Cardiac muscle cell (in vitro differentiated cells and primary cell): ENCODE data around the gene COL6A2. TPM values are rescaled to one million over a fixed set of nuclear protein-coding genes. Genes with fewer than 3 reads are reported as not detected.
"Not testable (repeated sequence)": the region's sequence is repeated elsewhere in the genome, so short reads cannot be mapped to it uniquely, and the experiment has no call there.

Source experiments
- DNase-seq, 2 donors: peaks; one replicate each; pipeline versions ENCODE4 v3.0.0 to v3.0.0-alpha.2; 2010 to 2017; ENCODE audit warnings: low read depth in 1 of 2, low spot score in 1 of 2
- H3K27ac ChIP-seq: fragments of 200-600 bp; sonication (generic); 2 replicates; pipeline ENCODE4 v1.5.1; 2016
- H3K27me3 ChIP-seq: fragments of 200-600 bp; sonication (generic); 2 replicates; pipeline ENCODE4 v1.6.0; 2016; ENCODE audit warnings: control low read depth
- H3K36me3 ChIP-seq: fragments of 200-600 bp; sonication (generic); 2 replicates; pipeline ENCODE4 v1.5.1; 2016; ENCODE audit warnings: control low read depth
- H3K4me1 ChIP-seq: fragments of 200-600 bp; sonication (generic); 2 replicates; pipeline ENCODE4 v1.8.1; 2017; ENCODE audit warnings: low read depth, mild to moderate bottlenecking, mixed run types
- H3K4me3 ChIP-seq: fragments of 200-600 bp; sonication (generic); 2 replicates; pipeline ENCODE4 v1.5.1; 2016; ENCODE audit warnings: mild to moderate bottlenecking
- H3K9me3 ChIP-seq: fragments of 200-600 bp; sonication (generic); 2 replicates; pipeline ENCODE4 v1.5.1; 2017; ENCODE audit warnings: low read depth, mild to moderate bottlenecking, control low read depth
- polyA plus RNA-seq: library from polyadenylated mRNA; unstranded; fragments of >200 nt; fragmentation: Nextera tagmentation; extraction: Ambion mirVana; gene quantifications from 2 replicates; pipeline ENCODE4 v1.2.1, GENCODE V29; 2016
- total RNA-seq: library from RNA; depleted of rRNA; stranded (reverse); fragments of >200 nt; gene quantifications from 2 replicates; pipeline ENCODE4 v1.2.3, GENCODE V29; 2016
- TF ChIP-seq, protein P1 (sequence below): IDR thresholded peaks from 2 replicates; pipeline ENCODE4 v1.5.1; 2012; ENCODE audit warnings: low read depth, mild to moderate bottlenecking, low read length

COL6A2 gene
- total and polyA plus RNA-seq, 2 experiments from 2014 or later = 153 to 260 TPM

DNA sequence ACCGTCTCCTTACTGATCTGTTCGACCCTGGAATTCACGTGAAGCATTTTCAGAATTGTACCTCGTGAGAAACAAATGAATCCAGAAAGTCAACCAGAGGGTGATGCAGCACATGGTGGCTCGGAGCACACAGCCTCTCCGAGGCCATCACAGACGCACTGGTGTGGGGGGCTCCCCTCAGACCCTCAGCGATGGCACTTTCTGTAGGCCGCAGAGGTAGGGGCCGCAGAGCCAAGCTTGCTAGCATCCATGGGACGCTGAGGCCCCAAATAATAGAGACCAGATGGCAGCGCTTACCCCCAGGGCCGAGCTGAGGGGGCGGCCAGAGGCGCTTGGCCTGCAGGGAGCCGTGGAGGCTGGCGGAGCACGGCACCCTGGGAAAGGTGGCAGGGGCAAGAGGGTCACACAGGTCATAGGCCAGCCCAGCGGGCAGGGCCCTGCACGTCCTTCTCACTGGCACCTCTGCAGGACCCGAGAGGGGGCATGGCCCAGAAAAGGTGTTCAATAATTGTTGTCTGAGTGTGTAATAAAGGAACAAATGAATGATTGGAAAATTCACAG is 28.1 kb upstream of the COL6A2 start:
- TF ChIP-seq, protein P1, sequence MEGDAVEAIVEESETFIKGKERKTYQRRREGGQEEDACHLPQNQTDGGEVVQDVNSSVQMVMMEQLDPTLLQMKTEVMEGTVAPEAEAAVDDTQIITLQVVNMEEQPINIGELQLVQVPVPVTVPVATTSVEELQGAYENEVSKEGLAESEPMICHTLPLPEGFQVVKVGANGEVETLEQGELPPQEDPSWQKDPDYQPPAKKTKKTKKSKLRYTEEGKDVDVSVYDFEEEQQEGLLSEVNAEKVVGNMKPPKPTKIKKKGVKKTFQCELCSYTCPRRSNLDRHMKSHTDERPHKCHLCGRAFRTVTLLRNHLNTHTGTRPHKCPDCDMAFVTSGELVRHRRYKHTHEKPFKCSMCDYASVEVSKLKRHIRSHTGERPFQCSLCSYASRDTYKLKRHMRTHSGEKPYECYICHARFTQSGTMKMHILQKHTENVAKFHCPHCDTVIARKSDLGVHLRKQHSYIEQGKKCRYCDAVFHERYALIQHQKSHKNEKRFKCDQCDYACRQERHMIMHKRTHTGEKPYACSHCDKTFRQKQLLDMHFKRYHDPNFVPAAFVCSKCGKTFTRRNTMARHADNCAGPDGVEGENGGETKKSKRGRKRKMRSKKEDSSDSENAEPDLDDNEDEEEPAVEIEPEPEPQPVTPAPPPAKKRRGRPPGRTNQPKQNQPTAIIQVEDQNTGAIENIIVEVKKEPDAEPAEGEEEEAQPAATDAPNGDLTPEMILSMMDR = no peak
- Histone ChIP-seq H3K9me3 (no peaks in the 10 kb centered on the region), H3K27me3 (no peaks in the 10 kb centered on the region), H3K36me3 (no peaks in the 10 kb centered on the region), H3K4me3 (no peak overlapping the region), H3K4me1 (peaks cover 20% of the 10 kb centered on the region), H3K27ac (no peak overlapping the region)
- DNase-seq = no peak

DNA sequence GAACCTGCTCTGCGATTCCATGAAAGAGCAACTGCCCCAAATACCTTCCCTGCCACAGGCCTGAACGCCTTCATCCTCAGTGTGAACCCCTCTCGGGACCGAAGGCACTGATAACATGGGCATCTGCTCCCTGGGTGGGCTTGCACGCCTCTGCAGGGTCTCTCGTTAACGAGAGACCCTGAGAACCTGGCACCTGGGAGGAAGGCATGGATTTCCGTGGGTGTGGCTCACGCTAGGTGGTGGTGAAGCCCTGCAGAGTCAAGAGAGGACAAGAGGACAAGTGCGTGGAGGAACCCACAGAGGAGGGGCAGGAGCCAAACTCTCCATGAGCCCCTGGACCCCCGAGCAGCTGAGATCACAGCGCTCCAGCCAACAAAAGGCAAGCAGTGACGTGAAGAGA is 26.8 kb upstream of the COL6A2 start:
- DNase-seq = no peak
- no peaks in the 10 kb centered on the region for H3K27me3 ChIP-seq
- no peak overlapping the region for H3K4me3 ChIP-seq
- no peaks in the 10 kb centered on the region for H3K9me3 ChIP-seq
- TF ChIP-seq, protein P1 = no peak
- H3K4me1 ChIP-seq = peaks cover 11% of the 10 kb centered on the region
- H3K36me3 ChIP-seq = no peaks in the 10 kb centered on the region
- H3K27ac ChIP-seq = no peak overlapping the region

DNA sequence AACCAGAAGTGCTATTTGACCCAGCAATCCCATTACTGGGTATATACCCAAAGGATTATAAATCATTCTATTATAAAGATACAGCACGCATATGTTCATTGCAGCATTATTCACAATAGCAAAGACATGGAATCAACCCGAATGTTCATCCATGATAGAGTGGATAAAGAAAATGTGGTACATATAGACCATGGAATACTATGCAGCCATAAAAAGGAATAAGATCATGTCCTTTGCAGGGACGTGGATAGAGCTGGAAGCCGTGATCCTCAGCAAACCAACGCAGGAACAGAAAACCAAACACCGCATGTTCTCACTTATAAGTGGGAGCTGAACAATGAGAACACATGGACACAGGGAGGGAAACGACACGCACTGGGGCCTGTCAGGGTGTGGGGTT is 21.2 kb upstream of the COL6A2 start:
- not testable (repeated sequence) for H3K27me3 ChIP-seq, H3K36me3 ChIP-seq, H3K9me3 ChIP-seq, H3K27ac ChIP-seq, H3K4me1 ChIP-seq, DNase-seq, H3K4me3 ChIP-seq

DNA sequence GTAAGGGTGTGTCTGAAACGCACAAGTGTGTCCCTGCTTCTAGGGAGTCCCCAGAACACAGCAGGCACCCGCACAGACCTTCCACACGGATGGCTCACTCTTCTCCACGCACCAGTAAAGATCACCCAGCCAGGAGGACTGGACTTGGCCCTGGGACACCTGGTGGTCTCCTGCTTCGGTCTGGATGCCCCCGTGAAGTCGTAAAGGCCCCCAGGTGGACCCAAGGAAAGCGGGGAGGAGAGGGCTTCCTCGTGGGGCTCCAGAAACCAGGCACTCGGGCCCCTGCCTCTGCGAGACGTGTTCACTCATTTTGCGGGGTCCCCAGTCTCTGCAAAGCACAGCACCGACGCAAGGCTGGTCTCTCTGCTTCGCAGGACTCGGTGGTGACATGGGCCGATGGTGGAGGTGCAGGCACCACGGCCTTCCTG is 20.2 kb upstream of the COL6A2 start:
- Histone ChIP-seq H3K9me3 (no peaks in the 10 kb centered on the region), H3K27ac (no peak overlapping the region), H3K27me3 (no peaks in the 10 kb centered on the region), H3K4me3 (no peak overlapping the region), H3K36me3 (no peaks in the 10 kb centered on the region), H3K4me1 (no peaks in the 10 kb centered on the region)
- TF ChIP-seq, protein P1 = no peak
- DNase-seq = no peak

DNA sequence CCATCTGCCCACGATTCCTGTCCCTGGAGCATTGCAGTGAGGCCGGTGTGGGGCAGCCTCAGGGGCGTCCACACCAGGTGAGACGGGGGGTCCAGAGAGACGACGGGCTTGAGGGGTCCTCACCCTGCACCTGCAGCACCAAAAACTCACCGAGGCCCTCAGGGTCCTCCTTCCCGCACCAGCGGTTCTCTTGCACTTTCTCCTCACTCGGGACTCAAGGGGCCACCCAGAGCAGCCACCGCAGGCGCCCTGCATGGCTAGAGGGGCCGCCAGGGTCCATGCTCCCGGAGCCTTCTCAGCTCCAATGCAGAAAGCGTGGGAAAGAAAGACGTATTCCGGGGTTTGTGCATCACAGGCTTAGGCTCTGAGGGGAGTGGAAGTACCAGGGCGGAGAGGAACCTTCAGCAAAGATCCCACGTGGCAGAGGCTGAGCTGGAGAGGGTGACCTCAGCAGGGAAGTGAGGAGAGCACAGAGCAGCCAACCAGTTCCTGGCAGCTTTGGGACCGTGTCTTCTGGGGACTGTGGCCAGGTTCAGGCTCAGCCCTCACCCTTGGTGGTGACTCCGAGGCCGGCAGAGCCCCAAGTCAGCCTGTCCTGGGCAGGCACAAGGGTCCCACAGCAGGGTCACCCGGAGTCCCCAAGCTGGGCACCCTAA is 19.5 kb upstream of the COL6A2 start:
- Histone ChIP-seq H3K4me1 (no peaks in the 10 kb centered on the region), H3K36me3 (no peaks in the 10 kb centered on the region), H3K27me3 (no peaks in the 10 kb centered on the region), H3K4me3 (no peak overlapping the region), H3K27ac (no peak overlapping the region), H3K9me3 (no peaks in the 10 kb centered on the region)
- DNase-seq = no peak
- TF ChIP-seq, protein P1 = no peak

DNA sequence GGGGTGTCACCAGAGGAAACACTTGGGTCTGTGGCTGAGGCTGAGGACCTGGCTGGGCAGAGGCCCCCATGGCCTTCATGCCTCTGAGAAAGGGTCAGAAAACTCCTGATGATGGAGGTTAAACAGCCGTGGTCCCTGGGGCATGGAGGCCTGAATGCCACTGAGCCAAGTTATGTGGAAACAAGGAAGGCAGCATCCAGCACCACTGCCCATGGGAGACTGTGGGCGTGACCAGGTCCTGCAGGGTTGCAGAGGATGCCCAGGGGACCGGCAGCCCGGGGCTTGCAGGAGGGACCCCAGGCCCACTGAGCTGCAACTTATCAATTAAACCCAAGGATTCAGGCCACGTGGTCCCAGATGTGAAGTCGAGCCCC is 18.9 kb upstream of the COL6A2 start:
- peak in 1 of 2 donors; percentile 38 for DNase-seq
- no peaks in the 10 kb centered on the region for H3K36me3 ChIP-seq
- TF ChIP-seq, protein P1 = no peak
- H3K27me3 ChIP-seq = no peaks in the 10 kb centered on the region
- no peaks in the 10 kb centered on the region for H3K9me3 ChIP-seq
- no peak overlapping the region for H3K27ac ChIP-seq
- no peak overlapping the region for H3K4me3 ChIP-seq
- no peaks in the 10 kb centered on the region for H3K4me1 ChIP-seq
